IMR-90 (cell line): Measurements from ENCODE around the gene MAP3K7CL. TPM values are rescaled to one million over a fixed set of nuclear protein-coding genes. Genes with fewer than 3 reads are reported as not detected.

Experiments used
- ATAC-seq: fragments of 200-7000 bp; cut with Tn5 transposase; 2 replicates; pipeline ENCODE4 v1.9.1; 2020; ENCODE audit warnings: low read depth, mild to moderate bottlenecking, moderate library complexity
- BruUV-seq: library from RNA; stranded (reverse); fragments of 400-500 nt; replicated peaks from 2 replicates; lab custom pipeline; 2021; lab: Mats Ljungman, UMichigan
- CTCF ChIA-PET: fragments of 300-600 bp; formaldehyde crosslinking; extraction: SDS; loops from one replicate; lab custom pipeline; 2021; ENCODE audit warnings: antibody characterized with exemption; lab: Yijun Ruan, JAX
- POLR2A ChIA-PET: fragments of 300-600 bp; sonication (Branson Sonifier 250); formaldehyde crosslinking; loops from one replicate; lab custom pipeline; 2022; ENCODE audit warnings: antibody characterized with exemption; ENCODE audit not compliant: unreplicated experiment; lab: Charles Lee
- DNase-seq: peaks from one replicate; pipeline ENCODE4 v3.0.0; 2013
- H2AFZ ChIP-seq: replicated peaks from 2 replicates; pipeline ENCODE3; 2013; ENCODE audit warnings: low read length, mild to moderate bottlenecking; ENCODE audit not compliant: poor library complexity
- H2AK5ac ChIP-seq: 2 replicates; pipeline ENCODE4 v1.6.1; 2013; ENCODE audit warnings: low read depth, low read length, inconsistent platforms
- H2AK9ac ChIP-seq: replicated peaks from 2 replicates; pipeline ENCODE3; 2013; ENCODE audit warnings: mild to moderate bottlenecking, low read depth, low read length, moderate library complexity; ENCODE audit not compliant: poor library complexity
- H2BK120ac ChIP-seq: 2 replicates; pipeline ENCODE4 v1.6.1; 2013; ENCODE audit warnings: low read depth, low read length, inconsistent platforms
- H2BK15ac ChIP-seq: 3 replicates; pipeline ENCODE4 v1.6.1; 2013; ENCODE audit warnings: low read depth, low read length, inconsistent platforms
- H2BK20ac ChIP-seq: 2 replicates; pipeline ENCODE4 v1.6.1; 2013; ENCODE audit warnings: low read depth, mild to moderate bottlenecking, inconsistent platforms, low read length, moderate library complexity
- H2BK5ac ChIP-seq: 2 replicates; pipeline ENCODE4 v1.6.1; 2013; ENCODE audit warnings: mild to moderate bottlenecking, low read depth, low read length, inconsistent platforms; ENCODE audit not compliant: poor library complexity, severe bottlenecking
- H3K14ac ChIP-seq: replicated peaks from 2 replicates; pipeline ENCODE4 v1.6.1; 2013; ENCODE audit warnings: low read depth, low read length, inconsistent platforms
- H3K18ac ChIP-seq: 2 replicates; pipeline ENCODE4 v1.6.1; 2013; ENCODE audit warnings: low read depth, low read length, control low read depth
- H3K23ac ChIP-seq: 2 replicates; pipeline ENCODE4 v1.6.1; 2013; ENCODE audit warnings: low read depth, low read length, inconsistent platforms
- H3K27ac ChIP-seq: 2 replicates; pipeline ENCODE4 v1.5.1; 2013; ENCODE audit warnings: mild to moderate bottlenecking, control low read depth, low read length; ENCODE audit not compliant: insufficient read depth
- H3K27me3 ChIP-seq: 2 replicates; pipeline ENCODE4 v1.6.1; 2013; ENCODE audit warnings: low read length; ENCODE audit not compliant: control insufficient read depth, insufficient read depth
- H3K36me3 ChIP-seq: 2 replicates; pipeline ENCODE4 v1.6.1; 2013; ENCODE audit warnings: low read length, mixed read lengths; ENCODE audit not compliant: control insufficient read depth, insufficient read depth
- H3K4ac ChIP-seq: 2 replicates; pipeline ENCODE4 v1.6.1; 2013; ENCODE audit warnings: low read depth, low read length, inconsistent platforms
- H3K4me1 ChIP-seq: 2 replicates; pipeline ENCODE4 v1.6.1; 2013; ENCODE audit warnings: low read length, mixed read lengths; ENCODE audit not compliant: control insufficient read depth, insufficient read depth
- H3K4me2 ChIP-seq: 2 replicates; pipeline ENCODE4 v1.6.1; 2013; ENCODE audit warnings: low read depth, mild to moderate bottlenecking, control low read depth, low read length, moderate library complexity
- H3K4me3 ChIP-seq: 2 replicates; pipeline ENCODE4 v1.5.1; 2013; ENCODE audit warnings: low read depth, mild to moderate bottlenecking, control low read depth, low read length, moderate library complexity; ENCODE audit not compliant: insufficient read depth
- H3K56ac ChIP-seq: 2 replicates; pipeline ENCODE4 v1.6.1; 2013; ENCODE audit warnings: low read length, inconsistent platforms; ENCODE audit not compliant: insufficient read depth; ENCODE audit errors: extremely low read depth
- H3K79me1 ChIP-seq, 2 experiments: 2 replicates each; pipeline ENCODE4 v1.6.1; 2013; ENCODE audit warnings: low read length in 2 of 2, inconsistent platforms in 1 of 2, low read depth in 1 of 2
- H3K9ac ChIP-seq: 2 replicates; pipeline ENCODE4 v1.6.1; 2013; ENCODE audit warnings: low read depth, low read length, control low read depth
- H3K9me1 ChIP-seq: 2 replicates; pipeline ENCODE4 v1.6.1; 2013; ENCODE audit warnings: low read length, inconsistent platforms; ENCODE audit not compliant: insufficient read depth
- H3K9me3 ChIP-seq: 2 replicates; pipeline ENCODE4 v1.6.1; 2013; ENCODE audit warnings: low read length; ENCODE audit not compliant: control insufficient read depth, insufficient read depth
- H4K20me1 ChIP-seq: 2 replicates; pipeline ENCODE4 v1.6.1; 2013; ENCODE audit warnings: low read length, inconsistent platforms; ENCODE audit not compliant: insufficient read depth
- H4K5ac ChIP-seq: 2 replicates; pipeline ENCODE4 v1.6.1; 2013; ENCODE audit warnings: mild to moderate bottlenecking, low read depth, low read length, control low read depth
- H4K8ac ChIP-seq, 2 experiments: 2 replicates each; pipeline ENCODE4 v1.6.1; 2013; ENCODE audit warnings: low read depth in 2 of 2, low read length in 2 of 2, control low read depth in 1 of 2, inconsistent platforms in 1 of 2
- H4K91ac ChIP-seq: 2 replicates; pipeline ENCODE4 v1.6.1; 2013; ENCODE audit warnings: low read depth, low read length, inconsistent platforms; ENCODE audit not compliant: insufficient read depth
- CEBPB ChIP-seq: IDR thresholded peaks from 2 replicates; pipeline ENCODE4 v1.6.1; 2012; ENCODE audit warnings: low read depth, low read length, improper control_type of control experiment
- CHD1 ChIP-seq: IDR thresholded peaks from 2 replicates; pipeline ENCODE4 v1.6.1; 2012; ENCODE audit warnings: low read depth, low read length, improper control_type of control experiment
- FOS ChIP-seq: fragments of 150-350 bp; IDR thresholded peaks from 2 replicates; pipeline ENCODE4 v1.6.1; 2016; ENCODE audit warnings: low read depth, low read length
- MAZ ChIP-seq: IDR thresholded peaks from 2 replicates; pipeline ENCODE4 v1.6.1; 2012; ENCODE audit warnings: low read depth, mild to moderate bottlenecking, low read length, improper control_type of control experiment, moderate library complexity, borderline replicate concordance
- MXI1 ChIP-seq: IDR thresholded peaks from 2 replicates; pipeline ENCODE4 v1.6.1; 2012; ENCODE audit warnings: low read depth, mild to moderate bottlenecking, low read length, moderate library complexity, borderline replicate concordance
- POLR2A ChIP-seq: IDR thresholded peaks from 2 replicates; pipeline ENCODE4 v1.6.1; 2012; ENCODE audit warnings: mild to moderate bottlenecking, low read depth, low read length
- RAD21 ChIP-seq: IDR thresholded peaks from 2 replicates; pipeline ENCODE4 v1.6.1; 2012; ENCODE audit warnings: low read length, improper control_type of control experiment
- RCOR1 ChIP-seq: IDR thresholded peaks from 2 replicates; pipeline ENCODE4 v1.6.1; 2012; ENCODE audit warnings: mild to moderate bottlenecking, low read length, improper control_type of control experiment; ENCODE audit not compliant: insufficient replicate concordance
- USF2 ChIP-seq: fragments of 150-350 bp; IDR thresholded peaks from 2 replicates; pipeline ENCODE4 v1.6.1; 2017; ENCODE audit warnings: mild to moderate bottlenecking, antibody characterized with exemption, low read length, low read depth
- WGBS, 2 experiments: methylation state at CpG; one replicate each; pipeline versions ENCODE4 v1.1.5 to v1.1.7; 2013; ENCODE audit warnings: missing lambda C conversion rate in 2 of 2; ENCODE audit not compliant: insufficient read length in 1 of 2; ENCODE audit errors: extremely low coverage in 2 of 2; 5-methylcytosine and 5-hydroxymethylcytosine counted together
- dilution Hi-C: fragments of 300-500 bp; cut with HindIII; formaldehyde crosslinking; loops from one replicate; pipeline ENCODE4 v1.14.3; 2018; ENCODE audit warnings: low sequenced_read_pairs; ENCODE audit not compliant: unreplicated experiment
- in situ Hi-C: fragments of 300-500 bp; cut with MboI; formaldehyde crosslinking; loops from 3 replicates; pipeline ENCODE4 v1.14.3; 2019; ENCODE audit warnings: low sequenced_read_pairs, inconsistent platforms, mixed read lengths
- intact Hi-C: fragments of 100-400 bp; cut with micrococcal nuclease; formaldehyde crosslinking; loops from 2 replicates; pipeline ENCODE4 v1.10.0; 2022
- polyA plus RNA-seq, 3 experiments: library from polyadenylated mRNA; depleted of rRNA; stranded (reverse); fragments of >200 nt; gene quantifications; 2 replicates each; pipeline ENCODE4 v1.2.3, GENCODE V29; 2012; ENCODE audit warnings: low replicate concordance in 1 of 3
- total RNA-seq: library from RNA; depleted of rRNA; stranded (reverse); fragments of >200 nt; gene quantifications from 2 replicates; pipeline ENCODE4 v1.2.3, GENCODE V29; 2012

The MAP3K7CL gene
- total and polyA plus RNA-seq, 2 of the 4 experiments (the other 2 are of a cell fraction), result 21.0 to 22.3 TPM

GRCh38 chr21:29151931-29152330, 21.5 kb downstream of the MAP3K7CL start:
- TF ChIP-seq RAD21 (no peak), MXI1 (no peak), USF2 (no peak), CEBPB (no peak), POLR2A (no peak), CHD1 (no peak), RCOR1 (no peak), FOS (no peak), MAZ (no peak)
- no TSS peak for BruUV-seq
- no peak overlapping the region for H4K91ac ChIP-seq
- intact Hi-C loops, result no loop called here
- H3K27ac ChIP-seq, result no peak overlapping the region
- H3K9me3 ChIP-seq, result no peaks in the 10 kb centered on the region
- H2BK120ac ChIP-seq, result 0 out of 2 replicates have a peak overlapping the region, but pooled peaks have one; percentile 0
- no peak overlapping the region; the same call in 1 of the 2 replicates for H3K4me2 ChIP-seq
- WGBS, 2 experiments, result no CpG with 5 or more reads among the region's 3 CpGs
- CTCF ChIA-PET, result no interaction called here
- H3K23ac ChIP-seq, result no peak overlapping the region
- DNase-seq, result no peak
- peaks cover 0 to 14% of the 10 kb centered on the region in 2 experiments; a peak in 2 of 4 replicates for H3K79me1 ChIP-seq
- no peak overlapping the region for H3K56ac ChIP-seq
- H3K36me3 ChIP-seq, result no peaks in the 10 kb centered on the region
- H2AFZ ChIP-seq, result no peak overlapping the region
- H2BK20ac ChIP-seq, result no peak overlapping the region
- no peak overlapping the region; the same call in 1 of the 2 replicates for H2AK5ac ChIP-seq
- in situ Hi-C loops, result no loop called here
- POLR2A ChIA-PET, result no interaction called here
- H3K4me1 ChIP-seq, result peaks cover 11% of the 10 kb centered on the region
- H3K27me3 ChIP-seq, result no peaks in the 10 kb centered on the region
- no peak overlapping the region for H2AK9ac ChIP-seq
- peaks cover 5% of the 10 kb centered on the region for H3K9me1 ChIP-seq
- peak overlapping the region; percentile 36; the same call in 1 of the 3 replicates for H2BK15ac ChIP-seq
- no peak overlapping the region; the same call in 1 of the 2 replicates for H3K4ac ChIP-seq
- H3K14ac ChIP-seq, result no peak overlapping the region
- no peak overlapping the region for H3K9ac ChIP-seq
- H4K8ac ChIP-seq, result peak overlapping the region in 1 of 2 experiments; percentile 37; a peak in 2 of 4 replicates
- H2BK5ac ChIP-seq, result peak overlapping the region; percentile 33
- H3K18ac ChIP-seq, result peak overlapping the region; percentile 42; the same call in 1 of the 2 replicates
- H3K4me3 ChIP-seq, result no peak overlapping the region
- dilution Hi-C loops, result no loop called here
- peak overlapping the region; percentile 55; the same call in 1 of the 2 replicates for H4K5ac ChIP-seq
- no peak for ATAC-seq
- no peaks in the 10 kb centered on the region for H4K20me1 ChIP-seq
